Uterus (tissue), 2 donors: ENCODE data around the gene CEP89.

ENCODE experiments used
- CTCF ChIP-seq, 4 experiments: fragments of 200-600 bp in 2 of 4; fragments of 450-650 bp in 2 of 4; sonication (generic) in 2 of 4; IDR thresholded peaks; one replicate each; pipeline ENCODE4 v1.5.1; 2016 to 2019; ENCODE audit warnings: antibody characterized with exemption in 4 of 4, mild to moderate bottlenecking in 2 of 4, moderate library complexity in 1 of 4
- POLR2A ChIP-seq, 2 donors: fragments of 450-650 bp; IDR thresholded peaks; one replicate each; pipeline ENCODE4 v1.6.1; 2016; ENCODE audit warnings: antibody characterized with exemption in 2 of 2, mild to moderate bottlenecking in 1 of 2, moderate library complexity in 1 of 2

- TF ChIP-seq POLR2A (IDR thresholded peaks at IDR 0.05) (no peak), CTCF (IDR thresholded peaks at IDR 0.05) (no peak)
These were observed 29.2 kb upstream of the CEP89 start for GRCh38 chr19:33000910-33001309.
